Endothelial cell of umbilical vein (primary cell): ENCODE results near the gene PODXL2.

Experiments
- CTCF ChIP-seq, 2 donors: IDR thresholded peaks; 1 replicate in 1 of 2; 2 replicates in 1 of 2; pipeline ENCODE4 v1.5.1; 2011; ENCODE audit warnings: low read length in 2 of 2, mild to moderate bottlenecking in 2 of 2, moderate library complexity in 2 of 2, control low read depth in 1 of 2, inconsistent platforms in 1 of 2, low read depth in 1 of 2; ENCODE audit not compliant: insufficient read depth in 1 of 2; ENCODE audit errors: extremely low read depth in 1 of 2
- EZH2 ChIP-seq: IDR thresholded peaks from 2 replicates; pipeline ENCODE4 v1.6.1; 2012; ENCODE audit warnings: borderline replicate concordance, low read depth, mild to moderate bottlenecking, moderate library complexity, low read length, inconsistent platforms; ENCODE audit not compliant: severe bottlenecking
- GATA2 ChIP-seq: IDR thresholded peaks from 2 replicates; pipeline ENCODE4 v1.7.0; 2011; ENCODE audit warnings: low read depth, mild to moderate bottlenecking, moderate library complexity, mixed read lengths, low read length; ENCODE audit not compliant: insufficient read length, insufficient read depth
- POLR2A ChIP-seq: IDR thresholded peaks from 2 replicates; pipeline ENCODE4 v1.6.1; 2012; ENCODE audit warnings: low read depth, mild to moderate bottlenecking, control low read depth, low read length
- TF ChIP-seq, protein P1 (sequence below): IDR thresholded peaks from 2 replicates; pipeline ENCODE4 v1.6.1; 2011; ENCODE audit not compliant: insufficient read depth, insufficient read length

GRCh38 chr3:127688416-127689265 is 59.7 kb downstream of the PODXL2 start:
- no peak for TF ChIP-seq CTCF (IDR thresholded peaks at IDR 0.05; ENCODE audit: extremely low read depth in 1 of 2, insufficient read depth in 1 of 2, low read depth in 1 of 2, low read length in 2 of 2)
- TF ChIP-seq EZH2, result no peak
- no peak for TF ChIP-seq POLR2A
- TF ChIP-seq, protein P1, sequence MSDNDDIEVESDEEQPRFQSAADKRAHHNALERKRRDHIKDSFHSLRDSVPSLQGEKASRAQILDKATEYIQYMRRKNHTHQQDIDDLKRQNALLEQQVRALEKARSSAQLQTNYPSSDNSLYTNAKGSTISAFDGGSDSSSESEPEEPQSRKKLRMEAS, result no peak
- TF ChIP-seq GATA2, result no peak
